Fibroblast of lung (primary cell): ENCODE measurements around the gene MED20. TPM values are rescaled to one million over a fixed set of nuclear protein-coding genes. Genes with fewer than 3 reads are reported as not detected.

Source experiments
- DNase-seq, 2 donors: peaks; one replicate each; pipeline versions ENCODE4 v3.0.0 to v3.0.0-alpha.2; 2010; ENCODE audit warnings: low read depth in 2 of 2
- H2AFZ ChIP-seq: 2 replicates; pipeline ENCODE4 v1.5.1; 2012; ENCODE audit warnings: low read length, control low read depth, inconsistent platforms
- H3K27ac ChIP-seq: 2 replicates; pipeline ENCODE4 v1.5.1; 2011; ENCODE audit warnings: low read length, control low read depth; ENCODE audit not compliant: insufficient read depth
- H3K27me3 ChIP-seq: 2 replicates; pipeline ENCODE4 v1.5.1; 2011; ENCODE audit warnings: mild to moderate bottlenecking, low read length; ENCODE audit not compliant: control insufficient read depth, insufficient read depth
- H3K36me3 ChIP-seq: 2 replicates; pipeline ENCODE4 v1.5.1; 2011; ENCODE audit warnings: low read length; ENCODE audit not compliant: control insufficient read depth, insufficient read depth
- H3K4me1 ChIP-seq: 2 replicates; pipeline ENCODE4 v1.5.1; 2011; ENCODE audit warnings: low read length; ENCODE audit not compliant: control insufficient read depth, insufficient read depth; ENCODE audit errors: extremely low read depth
- H3K4me2 ChIP-seq: 2 replicates; pipeline ENCODE4 v1.5.1; 2011; ENCODE audit warnings: low read length, control low read depth; ENCODE audit not compliant: insufficient read depth; ENCODE audit errors: extremely low read depth
- H3K4me3 ChIP-seq, 4 experiments: fragments of 200-600 bp in 1 of 4; sonication (generic) in 1 of 4; replicated peaks in 1 of 4; 2 replicates each; pipeline ENCODE4 v1.5.1; 2011 to 2016; ENCODE audit warnings: low read length in 4 of 4, low read depth in 3 of 4, mild to moderate bottlenecking in 3 of 4, control low read depth in 2 of 4, inconsistent platforms in 1 of 4, mixed read lengths in 1 of 4; ENCODE audit not compliant: insufficient read depth in 1 of 4; ENCODE audit errors: control extremely low read depth in 1 of 4
- H3K79me2 ChIP-seq: 2 replicates; pipeline ENCODE4 v1.5.1; 2012; ENCODE audit warnings: mild to moderate bottlenecking, low read length, inconsistent platforms; ENCODE audit not compliant: control insufficient read depth, insufficient read depth
- H3K9ac ChIP-seq: 2 replicates; pipeline ENCODE4 v1.5.1; 2011; ENCODE audit warnings: mild to moderate bottlenecking, low read length, control low read depth; ENCODE audit not compliant: insufficient read depth
- H3K9me3 ChIP-seq: 2 replicates; pipeline ENCODE4 v1.5.1; 2012; ENCODE audit warnings: low read depth, low read length; ENCODE audit not compliant: control insufficient read depth, insufficient read depth
- H4K20me1 ChIP-seq: 2 replicates; pipeline ENCODE4 v1.5.1; 2011; ENCODE audit warnings: low read length; ENCODE audit not compliant: control insufficient read depth, insufficient read depth; ENCODE audit errors: extremely low read depth
- CTCF ChIP-seq, 2 donors: IDR thresholded peaks in 1 of 2; conservative IDR thresholded peaks in 1 of 2; 1 replicate in 1 of 2; 2 replicates in 1 of 2; pipeline ENCODE4 v1.5.1; 2011 to 2012; ENCODE audit warnings: low read length in 2 of 2, control low read depth in 1 of 2, inconsistent platforms in 1 of 2, low read depth in 1 of 2, mild to moderate bottlenecking in 1 of 2
- EZH2 ChIP-seq: IDR thresholded peaks from 2 replicates; pipeline ENCODE4 v1.5.1; 2012; ENCODE audit warnings: low read length, control low read depth, mild to moderate bottlenecking; ENCODE audit errors: missing control alignments
- polyA plus RNA-seq, 2 donors: library from polyadenylated mRNA; depleted of rRNA in 1 of 2; stranded (reverse) in 1 of 2; unstranded in 1 of 2; fragments of >200 nt; gene quantifications; 2 replicates each; pipeline ENCODE4 v1.2.1, GENCODE V29; 2011 to 2012; ENCODE audit warnings: missing spikeins in 1 of 2
- total RNA-seq: library from RNA; depleted of rRNA; stranded (reverse); fragments of >200 nt; gene quantifications from 2 replicates; pipeline ENCODE4 v1.2.1, GENCODE V29; 2014

Gene MED20
- total and polyA plus RNA-seq, 2 donors (not counting 1 experiment from before 2014, with no cell fraction given), result 27.7 to 38.6 TPM

GRCh38 chr6:41941280-41942066 lies 20.5 kb upstream of the MED20 start, which contains the start of gene CCND3:
Gene CCND3 (minus strand): TSS chr6:41941808. CDS start chr6:41941649, 159 bp downstream.
- peak; percentile 88 to 93 for DNase-seq
- Histone ChIP-seq H3K27me3 (no peaks in the 10 kb centered on the region), H3K4me3 (peak within 1 kb of the TSS; percentile 74 to 95 (median 92)), H3K36me3 (peaks cover 6% of the 10 kb centered on the region), H3K79me2 (peaks cover 41% of the 10 kb centered on the region), H3K9me3 (no peaks in the 10 kb centered on the region), H3K4me1 (peaks cover 16% of the 10 kb centered on the region), H3K4me2 (peak within 1 kb of the TSS; percentile 95), H2AFZ (peak within 1 kb of the TSS; percentile 74), H3K27ac (peak within 1 kb of the TSS; percentile 79), H3K9ac (peak within 1 kb of the TSS; percentile 73), H4K20me1 (no peaks in the 10 kb centered on the region)
- TF ChIP-seq CTCF (conservative IDR thresholded peaks at IDR 0.05 in 1 of 2, IDR thresholded peaks at IDR 0.05 in 1 of 2; ENCODE audit: low read depth in 1 of 2, low read length in 2 of 2) (no peak), EZH2 (no peak)

- Histone ChIP-seq H3K27ac (peak overlapping the region; percentile 79), H3K79me2 (peaks cover 41% of the 10 kb centered on the region), H3K4me1 (peaks cover 16% of the 10 kb centered on the region), H4K20me1 (no peaks in the 10 kb centered on the region), H3K9ac (peak overlapping the region; percentile 73), H3K36me3 (peaks cover 7% of the 10 kb centered on the region), H3K27me3 (no peaks in the 10 kb centered on the region), H3K9me3 (no peaks in the 10 kb centered on the region), H2AFZ (peak overlapping the region; percentile 74), H3K4me2 (peak overlapping the region; percentile 95), H3K4me3 (peak overlapping the region; percentile 74 to 95 (median 92))
- peak in 1 of 2 donors; percentile 35 for DNase-seq
- TF ChIP-seq CTCF (conservative IDR thresholded peaks at IDR 0.05 in 1 of 2, IDR thresholded peaks at IDR 0.05 in 1 of 2; ENCODE audit: low read depth in 1 of 2, low read length in 2 of 2) (no peak), EZH2 (no peak)
These were observed 19.9 kb upstream of the MED20 start for GRCh38 chr6:41940759-41941279.
